ENCODE measurements around the gene MYO18A.

The MYO18A gene

GRCh38 chr17:29166507-29166887, 13.7 kb downstream of the MYO18A start:
- DNase-seq, result no peak

GRCh38 chr17:29165800-29166506, 14.2 kb downstream of the MYO18A start:
- DNase-seq, result no peak

DNA sequence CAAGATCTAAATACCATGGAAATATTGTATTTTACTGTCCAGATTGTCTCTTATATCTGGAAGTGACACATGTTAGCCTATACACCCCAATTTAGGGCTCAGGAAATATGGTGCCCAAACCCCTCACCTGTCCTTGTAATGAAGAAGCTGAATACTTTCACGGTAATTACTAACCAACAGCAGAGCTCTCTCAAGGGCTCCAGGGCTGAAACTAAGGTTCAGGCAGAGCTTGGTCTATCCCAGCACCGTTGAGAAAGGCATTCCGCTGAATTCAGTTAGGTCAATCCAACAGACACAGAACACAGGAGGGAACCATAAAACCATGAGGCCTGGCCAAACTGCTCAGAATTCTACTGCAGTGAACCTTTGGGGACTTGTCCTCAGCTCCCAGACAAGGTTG, 14.9 kb downstream of the MYO18A start:
- no peak for DNase-seq

DNA sequence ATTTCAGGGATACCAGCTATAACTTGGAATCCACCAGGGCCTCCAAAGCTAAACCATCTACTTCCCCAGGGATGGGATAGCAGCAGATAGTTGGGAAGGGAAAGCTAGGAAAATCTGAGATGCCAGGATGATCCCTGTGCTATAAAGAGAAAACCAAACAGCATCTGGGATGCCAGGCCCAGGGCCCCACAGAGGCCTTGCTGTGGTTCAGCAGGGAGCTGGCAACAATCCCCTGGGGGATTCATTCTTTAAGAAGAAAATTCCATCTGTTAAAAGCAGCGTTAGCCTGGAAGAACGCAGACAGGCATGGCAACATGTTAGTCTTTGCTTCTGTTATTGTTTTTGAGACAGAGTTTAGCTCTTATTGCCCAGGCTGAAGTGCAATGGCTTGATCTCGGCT, 16.6 kb downstream of the MYO18A start:
- DNase-seq, result no peak

GRCh38 chr17:29162909-29163341, 17.3 kb downstream of the MYO18A start:
- no peak for DNase-seq

DNA sequence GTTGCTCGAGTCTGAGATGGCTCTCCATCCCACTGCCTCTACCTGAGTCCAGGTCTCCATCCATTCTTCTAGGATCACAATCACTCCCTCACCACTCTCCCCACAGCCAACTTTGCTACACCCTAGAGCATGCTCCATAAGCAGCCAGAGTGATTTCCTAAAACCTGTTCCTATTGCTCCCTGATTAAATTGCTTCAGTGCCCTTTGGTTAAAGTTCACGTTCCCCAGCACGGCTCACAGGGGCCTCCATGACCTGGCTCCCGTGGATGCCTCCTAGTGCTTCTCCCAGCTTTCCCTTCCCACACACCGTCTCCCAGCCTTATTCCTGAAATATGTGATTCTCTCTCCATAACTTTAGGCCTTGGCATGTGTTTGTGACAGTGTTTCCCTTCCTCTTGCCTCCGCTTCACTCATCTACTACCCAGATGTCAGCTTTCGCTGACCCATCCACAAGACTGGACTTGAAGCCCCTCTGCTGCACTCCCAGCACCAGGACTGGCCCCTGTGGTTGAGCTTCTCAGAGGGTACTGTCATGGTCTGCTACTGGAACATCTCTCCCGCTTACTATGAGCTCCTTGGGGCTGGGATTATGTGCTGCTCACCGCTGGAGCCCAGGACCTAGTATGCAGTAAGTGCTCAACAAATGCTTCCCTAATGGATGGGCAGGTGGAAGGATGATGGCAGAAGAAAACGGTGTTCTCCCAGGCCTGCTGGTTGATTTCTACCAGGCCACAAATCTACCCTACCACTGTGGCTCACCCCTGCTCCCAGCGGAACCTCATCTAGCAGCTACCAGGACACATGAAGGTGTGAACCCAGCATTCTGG, 17.9 kb downstream of the MYO18A start:
- DNase-seq, result no peak

DNA sequence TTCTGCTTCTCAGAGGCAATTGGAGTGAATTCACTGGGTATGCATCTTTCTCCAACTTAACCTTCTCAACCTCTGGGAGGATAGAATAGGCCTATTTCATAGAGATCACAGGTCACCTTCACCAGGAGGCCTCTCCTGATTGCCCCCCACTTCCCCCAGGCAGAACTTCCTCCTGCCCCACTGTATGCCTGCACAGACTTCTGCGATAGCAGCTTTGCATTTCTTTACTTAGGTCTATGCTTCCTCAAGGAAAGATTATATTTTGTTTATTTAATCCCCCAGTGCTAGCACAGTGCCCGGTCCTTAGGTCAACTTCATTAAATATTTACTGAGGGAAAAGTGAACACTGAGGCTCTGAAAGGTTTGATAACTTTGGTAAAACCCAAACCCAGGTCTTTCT, 19.9 kb downstream of the MYO18A start:
- no peak for DNase-seq

DNA sequence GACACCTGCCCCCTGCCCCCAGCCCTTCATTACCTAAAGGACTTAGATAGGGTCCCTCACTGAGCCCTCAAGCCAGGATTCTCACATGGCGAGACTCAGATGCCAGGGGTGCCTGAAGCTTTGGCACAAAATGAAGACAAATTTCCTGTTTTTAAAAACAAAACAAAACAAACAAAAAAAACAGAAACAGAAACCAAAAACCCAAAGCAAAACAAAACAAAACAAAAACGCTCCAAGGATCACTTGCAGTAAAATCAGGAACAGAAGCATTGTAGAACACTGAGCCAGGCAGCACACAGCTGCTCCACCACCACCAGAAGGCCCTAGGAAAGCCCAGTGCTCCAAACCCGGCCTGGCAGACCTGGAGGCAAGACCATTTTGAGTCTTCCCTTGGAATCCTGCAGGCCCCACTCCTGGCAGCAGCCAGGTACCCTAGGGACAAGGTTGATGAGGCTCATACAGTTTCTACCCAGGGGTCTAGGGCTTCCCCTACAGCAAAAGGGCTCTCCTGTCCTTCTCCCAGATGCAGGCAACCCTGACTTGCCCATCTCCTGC, 20.8 kb downstream of the MYO18A start:
- DNase-seq, result no peak

GRCh38 chr17:29158488-29159275, 21.5 kb downstream of the MYO18A start:
- no peak for DNase-seq

GRCh38 chr17:29158096-29158487, 22.1 kb downstream of the MYO18A start:
- no peak for DNase-seq

DNA sequence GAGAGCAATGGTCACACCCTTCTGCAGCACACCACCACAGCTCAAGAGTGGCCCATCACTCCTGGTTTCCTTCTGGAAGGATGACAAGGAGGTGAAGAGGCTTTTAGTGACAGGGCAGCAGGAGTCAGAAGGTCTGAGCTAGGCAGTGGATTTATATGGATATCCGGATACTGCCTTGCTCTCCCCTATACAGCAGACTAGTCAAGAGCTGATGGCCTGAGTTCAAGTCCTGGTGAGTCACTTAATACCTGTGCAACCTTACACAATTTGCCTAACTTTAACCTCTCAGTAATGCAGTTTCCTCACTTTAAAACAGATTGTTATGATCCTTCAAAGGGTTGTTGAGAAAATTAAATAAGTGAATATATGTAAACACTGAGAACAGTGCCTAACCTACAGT, 22.9 kb downstream of the MYO18A start:
- DNase-seq, result no peak

- no peak for DNase-seq
Measured at GRCh38 chr17:29156781-29157180, 23.4 kb downstream of the MYO18A start.

- DNase-seq, result no peak
Measured at GRCh38 chr17:29155966-29156338, 24.2 kb downstream of the MYO18A start.

DNA sequence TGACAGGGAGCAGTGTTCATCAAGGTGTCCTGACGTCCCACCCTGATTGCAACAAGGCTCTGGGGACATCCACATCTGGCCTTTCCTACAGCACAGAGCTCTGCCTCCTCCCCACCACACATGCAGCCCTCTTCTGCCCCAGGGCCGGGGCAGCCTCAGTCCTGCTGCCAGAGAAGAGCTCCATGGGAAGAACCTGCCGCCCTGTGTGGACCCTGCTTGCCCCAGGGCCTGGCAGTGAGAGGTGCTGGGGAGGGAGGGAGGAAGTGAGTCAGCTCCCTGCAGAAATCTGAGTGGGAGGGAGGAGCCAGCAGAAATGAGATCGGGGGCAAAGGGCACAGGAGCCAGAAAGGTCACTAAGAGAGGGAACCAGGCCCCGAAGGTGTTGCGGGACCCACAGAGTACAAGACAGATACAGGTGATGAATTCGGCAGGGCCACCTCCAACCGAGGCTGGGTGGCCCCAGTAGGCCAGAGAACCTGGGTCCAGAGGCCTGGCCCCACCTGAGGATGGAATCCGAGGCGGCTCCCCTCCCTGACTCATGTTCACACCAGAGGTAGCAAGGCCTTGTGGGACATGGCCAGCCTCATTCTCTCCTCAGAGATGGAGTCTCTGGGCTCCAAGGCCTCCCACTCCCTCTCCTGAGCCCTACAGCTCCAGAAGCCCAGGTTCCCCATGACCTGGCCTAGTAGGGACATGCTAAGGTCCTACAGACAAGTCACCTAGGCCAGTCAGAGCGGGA, 24.8 kb downstream of the MYO18A start:
- DNase-seq, result peak; percentile 76 to 83

GRCh38 chr17:29154516-29155226, 25.5 kb downstream of the MYO18A start:
- no peak for DNase-seq

DNA sequence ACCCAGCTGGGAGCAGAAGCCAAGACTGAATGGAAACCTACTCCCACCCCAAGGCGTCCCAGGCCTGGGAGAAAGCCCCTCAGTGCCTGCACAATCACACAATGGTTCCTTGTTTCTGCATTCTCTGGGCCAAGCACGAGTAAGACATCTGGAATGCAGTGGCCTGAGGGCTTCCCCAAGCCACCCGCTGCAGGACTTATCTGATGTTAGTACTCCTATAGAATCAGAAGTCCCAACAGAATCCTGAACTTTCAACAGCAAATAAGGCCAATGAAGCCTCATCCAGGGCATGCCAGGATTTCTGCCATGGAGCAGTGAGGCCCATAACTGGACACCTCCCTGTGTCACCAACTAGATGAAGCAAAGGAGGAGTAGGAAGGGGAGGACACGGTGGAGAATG, 28.6 kb downstream of the MYO18A start:
- DNase-seq, result no peak

GRCh38 chr17:29150161-29150560, 30.0 kb downstream of the MYO18A start:
- no peak for DNase-seq

- no peak for DNase-seq
Measured at GRCh38 chr17:29149431-29150064, 30.6 kb downstream of the MYO18A start.

DNA sequence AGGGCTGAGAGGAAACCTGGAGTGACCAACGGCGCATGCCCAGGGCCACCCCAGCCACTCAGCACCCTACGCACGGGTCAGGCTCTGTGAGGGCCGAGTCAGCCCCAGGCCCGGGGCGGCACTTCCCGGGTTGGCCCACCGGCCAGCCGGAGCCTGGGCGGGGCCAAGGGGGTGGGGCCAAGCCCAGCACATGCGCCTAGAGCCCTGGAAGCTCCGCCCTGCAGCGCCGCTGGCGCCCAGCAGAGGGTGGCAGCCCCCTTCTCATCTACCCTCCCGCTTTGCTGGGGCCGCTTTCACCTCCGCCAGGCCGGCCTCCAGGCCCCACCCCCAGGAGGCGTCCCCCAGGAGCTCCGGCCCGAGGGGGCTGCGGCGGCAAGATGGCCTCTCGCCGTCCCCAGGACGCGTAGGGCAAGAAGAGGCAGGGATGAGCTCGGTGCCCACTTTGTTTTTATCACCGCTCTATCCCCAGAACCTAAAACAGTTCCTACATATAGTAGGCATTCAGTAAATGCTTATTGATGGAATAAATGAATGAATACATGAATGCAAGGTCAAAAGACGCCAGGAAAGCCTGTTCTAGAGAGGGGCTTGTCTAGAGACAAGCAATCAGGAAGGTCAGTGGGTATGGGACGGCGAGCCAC, 31.3 kb downstream of the MYO18A start:
- peak; percentile 95 to 97 for DNase-seq

DNA sequence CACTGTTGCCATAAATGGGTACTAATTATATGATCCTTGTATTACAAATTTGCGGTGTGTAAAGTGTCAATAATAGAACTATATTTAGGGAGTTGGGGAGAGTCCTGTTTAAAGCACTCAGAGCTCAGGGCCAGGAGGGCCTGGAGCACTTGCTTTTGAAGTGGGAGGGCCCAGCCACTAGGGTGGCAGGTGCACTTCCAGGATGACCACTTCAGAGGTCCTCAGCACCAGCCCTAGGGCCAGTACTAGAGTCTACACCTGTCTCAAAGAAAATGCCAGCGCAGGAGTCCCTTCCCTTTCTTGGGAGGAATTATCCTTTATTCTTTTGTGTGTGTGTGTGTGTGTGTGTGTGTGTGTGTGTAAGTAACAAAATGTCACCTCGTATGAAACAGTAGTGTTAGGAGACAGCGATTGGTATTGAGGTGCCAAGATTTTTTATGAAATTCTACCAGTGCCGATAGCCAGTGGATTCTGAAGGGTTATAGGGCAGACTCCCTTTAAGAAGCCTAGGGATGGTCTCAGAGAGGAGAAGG, 31.9 kb downstream of the MYO18A start:
- no peak for DNase-seq

- no peak for DNase-seq
Measured at GRCh38 chr17:29147682-29148081, 32.5 kb downstream of the MYO18A start.
